Activated naive CD4-positive, alpha-beta T cell treated with anti-CD3 and anti-CD28 coated beads, Interleukin-2, amount 50 U/mL, for 16 hours (primary cell): ENCODE measurements around the gene IPPK.
"Not testable (repeated sequence)": the region's sequence is repeated elsewhere in the genome, so short reads cannot be mapped to it uniquely, and the experiment has no call there.

Experiments used
- DNase-seq: peaks from one replicate; pipeline ENCODE4 v3.0.0-alpha.2; 2020

IPPK gene

DNA sequence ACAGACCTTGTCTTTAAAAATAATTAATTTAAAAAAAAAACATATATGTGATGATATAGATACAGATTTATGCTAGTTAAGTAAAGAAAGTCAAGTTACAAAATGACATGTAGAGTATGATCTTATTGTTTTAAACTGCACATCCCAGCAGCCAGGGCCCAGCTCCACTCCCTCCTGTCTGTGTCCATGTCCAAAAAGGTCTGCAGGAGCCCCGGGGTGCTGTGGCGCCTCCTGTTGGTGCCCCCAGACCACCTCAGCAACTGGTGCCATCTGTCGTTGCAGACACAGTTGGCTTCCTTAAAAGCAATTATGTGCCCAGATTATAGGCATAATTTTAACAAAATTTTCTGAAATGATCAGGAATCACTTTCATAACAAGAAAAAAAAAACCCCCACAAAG is 33.3 kb downstream of the IPPK start:
- DNase-seq = no peak

DNA sequence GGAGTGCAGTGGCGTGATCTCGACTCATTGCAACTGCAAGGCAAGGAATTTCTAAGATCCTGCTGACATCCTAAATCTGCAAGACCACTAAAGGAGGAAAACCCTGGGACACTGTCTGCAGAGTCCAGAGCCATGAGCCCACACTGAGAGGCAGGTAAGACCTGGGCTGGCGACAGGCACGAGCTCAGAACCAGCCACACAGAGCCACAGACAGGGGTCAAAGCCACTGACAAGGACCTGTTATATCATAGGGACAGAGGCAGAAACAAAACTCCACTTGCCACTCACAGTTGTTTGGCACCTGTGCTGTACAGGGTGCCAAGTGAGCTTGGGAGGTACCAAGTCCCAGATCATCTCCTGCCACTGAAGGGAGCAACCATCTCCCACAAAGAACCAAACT is 34.2 kb downstream of the IPPK start:
- DNase-seq = no peak

DNA sequence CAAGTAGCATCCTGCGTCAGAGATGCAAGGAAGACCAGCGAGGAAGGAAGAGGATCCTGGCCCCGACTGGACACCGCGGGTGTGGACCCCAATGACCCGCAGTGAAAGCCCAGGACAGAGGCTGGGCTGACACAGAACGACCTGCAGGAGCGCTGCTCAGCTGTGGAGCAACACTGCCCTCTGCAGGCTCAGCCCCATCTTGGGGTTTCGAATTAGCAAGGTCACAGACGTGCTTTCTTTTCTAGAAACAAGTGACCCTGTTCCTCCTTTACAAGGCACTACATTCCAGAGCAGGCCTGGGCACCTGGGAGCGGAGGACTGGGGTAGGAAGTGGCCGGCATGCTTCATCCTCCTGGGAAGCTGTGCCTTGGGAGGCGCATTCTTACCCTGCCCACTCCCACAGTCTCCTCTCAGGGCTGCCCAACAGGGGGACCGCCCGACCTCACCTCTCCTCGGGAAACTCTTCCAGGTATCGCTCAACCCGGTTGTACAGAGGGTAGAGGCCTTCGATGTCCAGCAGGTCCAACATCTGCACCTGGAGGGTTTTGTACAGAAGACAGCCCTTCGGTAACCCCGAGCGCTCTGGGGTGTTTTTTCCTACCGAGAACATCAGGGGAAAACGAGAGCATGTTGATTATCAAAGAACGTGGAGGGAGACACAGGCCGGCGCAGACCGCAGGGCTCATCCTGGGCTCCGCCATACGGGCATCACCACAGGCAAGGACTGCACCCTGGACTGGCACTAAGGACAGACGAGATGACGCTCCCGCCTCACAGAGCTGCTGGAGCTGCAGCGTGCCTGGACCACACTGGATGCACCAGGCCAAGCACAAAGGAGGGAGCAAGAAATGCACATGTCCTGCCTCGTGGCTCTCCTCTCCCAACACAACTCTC is 35.0 kb downstream of the IPPK start:
- peak; percentile 64 for DNase-seq

DNA sequence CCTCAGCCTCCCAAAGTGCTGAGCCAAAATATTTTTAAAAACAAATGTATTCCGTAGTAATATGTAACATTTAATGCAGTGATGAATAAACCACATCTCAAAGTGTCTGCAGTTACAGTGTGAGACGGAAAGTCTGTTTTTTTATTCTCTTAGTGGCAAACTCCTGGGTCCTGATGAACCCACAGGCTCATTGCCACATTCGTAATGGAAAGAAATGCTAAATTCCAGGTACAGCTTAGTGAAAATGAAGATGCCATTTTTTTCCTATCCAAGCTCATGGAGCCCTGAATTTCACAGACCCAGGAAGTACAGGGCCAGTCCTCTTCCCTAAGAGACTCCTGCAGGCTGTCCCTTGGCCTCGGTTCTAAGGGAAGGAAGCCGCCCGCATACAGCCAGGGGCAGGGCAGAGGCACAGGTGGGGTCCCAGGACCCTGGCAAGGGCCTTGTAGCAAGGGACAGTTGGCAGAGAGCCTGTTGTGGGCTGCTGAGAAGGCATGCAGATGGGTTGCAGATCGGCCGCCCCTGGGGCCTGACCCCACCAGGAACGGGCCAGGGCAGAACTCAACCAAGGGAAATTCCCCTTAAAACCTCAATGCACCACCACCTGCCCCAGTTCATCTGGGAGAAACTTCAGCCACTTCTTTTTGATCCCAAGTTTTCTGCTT is 36.2 kb downstream of the IPPK start:
- DNase-seq = no peak

DNA sequence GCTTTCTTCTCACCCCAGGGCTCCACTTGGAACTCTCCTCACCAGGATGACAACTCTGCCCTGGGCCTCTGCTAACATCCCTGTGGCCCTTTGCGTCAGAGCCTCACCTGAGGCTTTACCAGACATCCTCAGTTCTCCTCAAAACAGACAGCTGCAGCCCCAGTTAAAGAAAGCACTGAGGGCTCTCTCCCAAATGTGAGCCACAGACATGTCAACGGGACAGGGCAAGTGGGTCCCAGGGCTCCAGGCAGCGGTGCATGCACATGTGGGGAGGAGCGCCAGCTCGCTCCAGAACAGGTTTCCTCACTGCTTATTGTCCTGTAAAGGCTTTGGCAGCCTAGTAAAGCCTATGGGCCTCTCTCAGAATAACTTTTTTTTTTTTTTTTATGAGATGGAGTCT is 37.3 kb downstream of the IPPK start:
- no peak for DNase-seq

- DNase-seq = no peak
Measured at GRCh38 chr9:92631452-92632343, 38.2 kb downstream of the IPPK start.

DNA sequence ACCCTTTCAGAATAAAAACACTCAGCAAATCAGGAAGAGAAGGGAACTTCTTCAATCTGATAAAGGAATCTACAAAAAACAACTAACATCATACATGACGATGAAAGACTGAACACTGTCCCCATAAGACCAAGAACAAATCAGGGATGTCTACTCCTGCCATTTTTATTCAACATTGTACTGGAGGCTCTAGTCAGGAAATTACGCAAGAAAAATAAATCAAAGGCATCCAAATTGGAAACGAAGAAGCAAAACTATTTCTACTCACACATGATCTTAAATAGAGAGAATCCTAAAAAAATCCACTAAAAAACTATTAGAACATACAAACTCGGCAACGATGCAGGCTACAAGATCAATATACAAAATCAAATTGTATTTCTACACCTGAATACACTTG is 42.3 kb downstream of the IPPK start:
- no peak for DNase-seq

DNA sequence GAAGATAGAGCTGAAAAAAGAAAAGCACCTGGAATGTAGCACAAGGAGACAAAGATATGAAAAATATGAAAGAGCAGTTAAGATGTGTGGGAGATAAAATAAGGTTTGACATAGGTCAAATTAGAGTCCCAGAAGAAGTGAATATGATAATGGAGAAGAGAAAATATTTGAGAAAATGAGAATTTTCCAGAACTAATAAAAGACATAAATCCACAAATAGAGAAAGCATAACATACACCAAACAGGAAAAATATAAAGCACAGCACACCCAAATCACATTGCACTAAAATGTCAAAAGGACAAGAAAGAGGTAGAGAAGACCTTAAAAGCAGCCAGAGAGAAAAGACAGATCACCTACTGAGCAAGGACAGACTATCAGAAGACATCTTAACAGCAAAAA is 43.4 kb downstream of the IPPK start:
- DNase-seq = no peak

DNA sequence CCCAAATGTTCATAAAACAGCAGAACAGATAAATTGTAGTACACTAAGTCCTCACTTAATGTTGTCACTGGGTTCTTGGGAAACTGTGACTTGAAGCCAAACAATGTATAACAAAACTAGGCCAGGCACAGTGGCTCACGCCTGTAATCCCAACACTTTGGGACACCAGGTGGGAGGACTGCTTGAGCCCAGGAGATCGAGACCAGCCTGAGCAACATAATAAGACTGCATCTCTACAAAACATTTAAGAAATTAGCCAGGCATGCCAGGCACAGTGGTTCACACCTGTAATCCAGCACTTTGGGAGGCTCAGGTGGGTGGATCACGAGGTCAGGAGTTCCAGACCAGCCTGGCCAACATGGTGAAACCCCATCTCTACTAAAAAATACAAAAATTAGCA is 46.0 kb downstream of the IPPK start:
- not testable (repeated sequence) for DNase-seq

GRCh38 chr9:92620845-92621244 is 49.1 kb downstream of the IPPK start:
- no peak for DNase-seq

DNA sequence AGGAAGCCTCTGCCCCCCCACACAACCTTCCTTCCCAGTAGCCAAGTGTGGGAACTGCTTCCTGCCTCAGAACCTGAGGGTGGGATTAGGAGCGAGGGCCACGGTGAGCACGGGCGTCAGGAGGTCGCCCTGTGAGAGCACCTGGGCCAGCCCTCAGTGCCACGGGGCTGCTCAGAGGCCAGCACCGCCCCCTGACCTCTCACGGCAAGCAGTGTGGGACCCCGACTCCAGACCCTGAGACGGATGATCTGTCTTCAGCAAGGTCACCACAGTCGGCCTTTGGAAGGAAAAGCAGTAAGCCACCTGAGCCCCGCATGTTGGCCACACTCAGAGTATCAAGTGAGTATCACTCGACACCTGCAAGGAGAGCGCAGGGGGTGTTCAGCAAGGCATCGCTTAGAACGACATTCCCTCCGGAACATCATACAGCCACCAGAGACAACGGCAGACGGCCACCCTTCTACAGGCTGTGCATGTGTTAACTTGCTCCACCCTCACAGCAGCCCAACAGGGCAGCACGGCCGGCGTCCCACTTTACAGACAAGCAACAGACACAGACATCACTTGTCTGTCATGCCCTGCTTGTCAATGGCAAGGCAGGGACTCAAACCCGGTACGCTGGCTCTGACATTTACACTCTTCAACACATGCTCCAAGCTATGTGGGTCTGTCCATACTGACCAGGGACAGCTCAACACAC is 50.2 kb downstream of the IPPK start:
- no peak for DNase-seq

- DNase-seq = no peak
Measured at GRCh38 chr9:92618633-92619225, 51.2 kb downstream of the IPPK start.

GRCh38 chr9:92617951-92618510 is 51.9 kb downstream of the IPPK start:
- DNase-seq = no peak

- DNase-seq = no peak
Measured at GRCh38 chr9:92617195-92617813, 52.6 kb downstream of the IPPK start.

DNA sequence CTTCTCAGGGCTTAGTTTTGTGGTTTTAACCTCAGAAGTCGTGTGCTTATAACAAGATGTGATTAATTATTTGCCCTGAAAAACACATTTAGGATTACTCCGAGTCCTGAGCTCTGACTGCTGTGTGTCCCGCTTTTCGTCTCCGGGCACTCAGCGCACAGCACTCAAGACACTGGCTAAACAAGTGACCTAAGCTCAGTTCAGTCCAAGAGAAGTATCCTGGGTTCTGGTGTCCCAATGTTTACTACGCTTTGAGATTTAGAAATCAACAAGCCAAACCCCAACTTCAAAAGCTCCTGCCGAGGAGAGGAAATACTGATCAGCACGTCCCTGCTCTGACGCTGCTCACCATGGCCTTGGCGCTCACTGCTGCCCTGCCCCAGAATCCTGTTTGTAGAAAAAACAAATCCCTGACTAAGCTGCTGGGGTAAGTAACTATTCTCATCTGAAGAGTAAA is 53.2 kb downstream of the IPPK start:
- DNase-seq = no peak

DNA sequence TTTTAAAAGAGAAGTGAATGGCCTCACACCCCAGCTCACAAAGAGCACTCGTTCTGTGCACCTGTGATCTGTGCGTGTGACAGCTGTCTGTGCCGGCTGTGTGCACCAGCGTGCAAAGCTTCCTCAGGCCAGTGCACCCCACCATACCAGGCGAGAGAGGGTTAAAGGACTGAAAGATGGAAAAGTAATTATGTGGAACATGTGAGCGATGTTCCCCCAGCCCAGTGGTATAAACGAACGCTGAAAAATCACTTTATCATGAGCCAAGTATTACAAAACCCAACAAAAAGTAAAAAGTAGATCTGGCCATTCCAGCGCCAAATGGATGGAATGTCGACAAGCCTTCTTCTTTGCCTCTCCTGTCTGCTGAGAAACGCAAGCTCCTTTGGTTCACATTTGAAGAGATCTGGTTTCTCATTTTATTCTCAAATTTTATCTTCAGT is 53.7 kb downstream of the IPPK start:
- no peak for DNase-seq

DNA sequence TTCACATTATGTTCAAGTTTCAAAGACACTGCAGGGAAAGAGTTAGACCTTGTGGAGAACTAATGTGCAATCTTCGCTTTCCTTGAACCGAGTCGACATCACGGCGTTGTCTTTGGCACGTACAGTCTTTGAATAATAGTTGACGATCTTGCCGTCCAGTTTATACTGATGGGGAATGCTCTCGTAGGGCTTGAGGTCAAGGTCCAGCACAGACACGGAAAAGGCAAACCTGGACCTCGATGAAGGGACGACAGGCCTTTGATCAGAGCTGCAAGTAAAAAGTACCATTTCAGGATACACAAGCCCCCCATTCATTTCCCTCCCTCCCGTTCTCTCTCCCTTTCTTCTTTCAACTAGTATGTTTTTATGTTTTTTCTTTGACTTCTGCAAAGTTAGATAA is 54.1 kb downstream of the IPPK start:
- no peak for DNase-seq

DNA sequence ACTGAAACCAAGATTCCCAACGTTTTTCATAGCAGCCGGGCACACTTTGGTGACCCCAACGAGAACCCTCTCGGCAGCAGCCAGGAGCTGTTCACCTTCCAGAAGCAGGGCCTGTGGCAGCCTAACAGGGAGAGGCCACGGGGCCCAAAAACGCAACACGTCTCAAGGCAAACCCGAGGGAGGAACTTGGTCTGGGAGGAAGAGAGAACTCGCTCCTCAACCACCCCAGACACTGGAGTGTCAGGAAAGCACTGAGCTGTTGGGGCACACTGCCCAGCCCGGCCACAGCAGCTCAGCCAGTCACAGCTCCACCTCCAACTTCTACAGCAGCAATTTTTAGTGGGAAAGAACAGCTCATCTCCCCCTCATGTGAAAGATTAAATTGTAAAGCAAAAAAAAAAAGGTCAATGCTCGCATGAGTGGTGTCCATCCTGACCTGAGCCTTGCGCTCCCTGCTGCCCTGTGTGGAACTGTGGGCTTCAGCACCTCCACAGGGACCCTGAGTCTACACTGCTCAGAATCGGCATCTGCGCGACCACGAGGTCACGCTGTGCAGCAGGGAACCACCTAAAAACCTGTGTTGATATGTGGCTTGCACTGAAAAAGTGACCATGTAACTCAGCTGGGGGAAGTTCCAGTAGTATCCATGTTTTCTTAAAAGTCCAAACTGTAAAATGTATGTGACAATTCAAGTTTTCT is 55.0 kb downstream of the IPPK start:
- no peak for DNase-seq

GRCh38 chr9:92614123-92614510 is 55.8 kb downstream of the IPPK start:
- no peak for DNase-seq

DNA sequence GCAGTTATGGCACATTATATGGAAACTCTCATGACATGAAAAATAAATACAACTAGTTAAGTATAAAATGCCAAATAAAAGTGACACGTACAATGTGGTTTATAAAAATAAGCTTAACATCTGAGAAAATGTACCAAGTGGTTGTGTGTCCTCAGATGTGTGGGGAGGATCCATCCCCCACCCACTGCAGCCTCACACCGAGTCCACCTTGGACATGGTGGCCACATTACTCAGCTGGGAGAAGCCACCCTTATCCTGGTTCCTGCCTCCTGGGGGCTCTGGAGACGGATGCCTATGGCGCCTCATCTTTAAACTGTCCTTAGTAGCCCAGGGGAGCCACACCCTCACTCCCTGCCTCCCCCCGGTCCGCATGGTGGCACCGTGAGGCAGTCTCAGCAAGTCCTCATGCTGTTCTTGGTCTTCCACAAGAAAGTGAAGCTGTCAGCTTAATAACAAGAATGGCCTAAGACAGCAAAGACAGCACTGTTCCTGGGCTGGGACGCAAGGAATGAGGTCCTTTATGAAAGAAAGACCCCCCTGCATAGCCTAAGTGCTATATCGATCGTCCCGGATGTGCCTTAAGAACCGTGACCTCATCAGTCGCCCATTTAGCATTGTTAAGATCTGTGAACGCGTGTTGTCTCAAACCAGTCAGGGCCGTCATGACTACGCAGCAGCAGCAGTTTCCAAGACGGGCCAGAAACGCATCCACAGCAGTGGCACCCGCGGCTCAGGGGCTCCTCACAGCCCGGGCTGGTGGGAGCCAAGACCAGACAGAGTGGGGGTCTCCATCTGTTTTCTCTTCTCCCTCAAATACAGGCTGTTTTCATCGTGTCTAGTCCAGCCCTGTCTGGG is 56.4 kb downstream of the IPPK start:
- DNase-seq = no peak
